Activated CD4-positive, alpha-beta memory T cell treated with anti-CD3 and anti-CD28 coated beads for 36 hours (primary cell): ENCODE measurements around the gene CPLX3. TPM values are rescaled to one million over a fixed set of nuclear protein-coding genes. Genes with fewer than 3 reads are reported as not detected.
A peak's percentile ranks its signal among the peaks of the same experiment; 100 is the strongest.

Experiments
- CTCF ChIA-PET: fragments of 350-600 bp; sonication (Branson Sonifier 250); formaldehyde crosslinking; loops from one replicate; lab custom pipeline; 2021; ENCODE audit warnings: antibody characterized with exemption, inconsistent platforms; lab: Charles Lee
- POLR2A ChIA-PET: fragments of 350-600 bp; sonication (Branson Sonifier 250); formaldehyde crosslinking; loops from one replicate; lab custom pipeline; 2021; ENCODE audit warnings: antibody characterized with exemption; lab: Charles Lee
- DNase-seq: peaks from one replicate; pipeline ENCODE4 v3.0.0-alpha.2; 2020
- H3K27ac Mint-ChIP-seq: one replicate; pipeline ENCODE4 v1.8.0; 2021; ENCODE audit warnings: mixed read lengths
- H3K27me3 Mint-ChIP-seq: one replicate; pipeline ENCODE4 v1.8.0; 2021; ENCODE audit warnings: mixed read lengths
- H3K36me3 Mint-ChIP-seq: one replicate; pipeline ENCODE4 v1.8.0; 2021; ENCODE audit warnings: mixed read lengths
- H3K4me1 Mint-ChIP-seq: one replicate; pipeline ENCODE4 v1.8.0; 2021; ENCODE audit warnings: low read depth, mixed read lengths
- H3K4me3 Mint-ChIP-seq: one replicate; pipeline ENCODE4 v1.8.0; 2021; ENCODE audit warnings: mild to moderate bottlenecking, mixed read lengths
- H3K9me3 Mint-ChIP-seq: one replicate; pipeline ENCODE4 v1.8.0; 2021; ENCODE audit warnings: mixed read lengths
- intact Hi-C: fragments of 100-400 bp; cut with micrococcal nuclease; formaldehyde crosslinking; loops from one replicate; pipeline ENCODE4 v1.15.1; 2023
- total RNA-seq, 2 experiments: library from RNA; stranded (reverse); gene quantifications; one replicate each; pipeline ENCODE4 v1.2.3, GENCODE V29; 2021

CPLX3 gene
- total RNA-seq, 2 experiments from 2014 or later: not detected

DNA sequence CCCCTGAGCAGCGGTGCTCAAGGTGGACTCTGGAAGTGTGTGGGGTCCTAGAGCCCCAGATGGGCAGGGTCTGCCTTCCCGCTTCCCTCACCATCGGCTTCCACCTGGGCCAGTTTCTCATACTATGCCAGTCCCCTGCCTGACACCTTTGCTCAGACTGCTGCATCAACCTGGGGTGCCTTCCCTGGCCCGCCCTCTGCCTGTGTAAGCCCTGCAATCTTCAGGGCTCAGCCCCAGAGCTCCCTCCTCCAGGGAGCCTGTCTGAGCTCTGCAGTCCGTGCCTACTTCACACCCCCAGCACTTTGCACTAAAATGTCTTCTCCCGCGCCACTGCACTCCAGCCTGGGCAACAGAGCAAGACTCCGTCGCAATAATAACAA is 31.5 kb upstream of the CPLX3 start:
- CTCF ChIA-PET: interaction anchor here (1.8 to 20.5 kb wide), 6 partner anchors 17 to 159 kb away, joined by 4 to 1220 read pairs (median 10); partner anchors contain the start of genes CSK and ULK3
- peak overlapping the region; percentile 21 for H3K4me3 Mint-ChIP-seq
- DNase-seq: no peak

DNA sequence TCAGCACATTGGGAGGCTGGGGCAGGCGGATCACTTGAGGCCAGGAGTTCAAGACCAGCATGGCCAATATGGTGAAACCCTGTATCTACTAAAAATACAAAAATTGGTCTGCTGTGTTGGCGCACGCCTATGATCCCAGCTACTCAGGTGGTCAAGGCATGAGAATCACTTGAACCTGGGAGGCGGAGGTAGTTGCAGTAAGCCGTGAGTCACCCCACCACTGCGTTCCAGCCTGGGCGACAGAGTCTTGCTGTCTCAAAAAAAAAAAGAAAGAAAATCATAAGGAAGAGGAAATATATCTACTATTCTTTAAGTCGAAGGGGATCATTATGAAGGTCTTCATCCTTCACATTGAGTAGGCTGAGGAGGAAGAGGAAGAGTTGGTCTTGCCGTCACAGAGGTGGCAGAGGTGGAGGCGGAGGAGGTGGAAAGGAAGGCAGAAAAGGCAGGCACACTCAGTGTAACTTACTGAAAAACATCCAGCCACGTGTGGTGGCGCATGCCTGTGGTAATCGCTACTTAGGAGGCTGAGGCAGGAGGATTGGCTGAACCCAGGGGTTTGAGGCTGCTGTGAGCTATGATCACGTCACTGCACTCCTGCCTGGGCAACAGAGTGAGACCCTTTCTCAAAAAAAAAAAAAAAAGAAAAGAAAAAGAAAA is 30.3 kb upstream of the CPLX3 start:
- peaks cover 86% of the 10 kb centered on the region for H3K4me1 Mint-ChIP-seq
- ChIA-PET CTCF (interaction anchor here (1.8 to 20.5 kb wide), 2 partner anchors 18 to 40 kb away, joined by 4 to 1220 read pairs; partner anchors contain the start of gene CSK), POLR2A (interaction anchor here (0.9 to 2.8 kb wide), 4 partner anchors 9 to 23 kb away, joined by 3 to 15 read pairs (median 6); partner anchors contain the start of gene CSK)
- DNase-seq: peak; percentile 72
- H3K27me3 Mint-ChIP-seq: no peaks in the 10 kb centered on the region
- intact Hi-C loops: loop anchor here (1.0 kb wide), 2 partner anchors 9 to 15 kb away; no protein-coding TSS in a partner anchor
- peaks cover 44% of the 10 kb centered on the region for H3K36me3 Mint-ChIP-seq
- peak overlapping the region; percentile 2 for H3K4me3 Mint-ChIP-seq
- no peaks in the 10 kb centered on the region for H3K9me3 Mint-ChIP-seq
- H3K27ac Mint-ChIP-seq: peak overlapping the region; percentile 87

More for the DNA sequence above, 31.5 kb upstream of the CPLX3 start:
- Mint-ChIP-seq H3K4me1 (peaks cover 90% of the 10 kb centered on the region), H3K27ac (peak overlapping the region; percentile 88), H3K27me3 (no peaks in the 10 kb centered on the region), H3K9me3 (no peaks in the 10 kb centered on the region), H3K36me3 (peaks cover 41% of the 10 kb centered on the region)
- POLR2A ChIA-PET: interaction anchor here (0.9 to 9.4 kb wide), 2 partner anchors 16 to 20 kb away, joined by 4 to 116 read pairs; partner anchors contain the start of gene CSK
- intact Hi-C loops: no loop called here

DNA sequence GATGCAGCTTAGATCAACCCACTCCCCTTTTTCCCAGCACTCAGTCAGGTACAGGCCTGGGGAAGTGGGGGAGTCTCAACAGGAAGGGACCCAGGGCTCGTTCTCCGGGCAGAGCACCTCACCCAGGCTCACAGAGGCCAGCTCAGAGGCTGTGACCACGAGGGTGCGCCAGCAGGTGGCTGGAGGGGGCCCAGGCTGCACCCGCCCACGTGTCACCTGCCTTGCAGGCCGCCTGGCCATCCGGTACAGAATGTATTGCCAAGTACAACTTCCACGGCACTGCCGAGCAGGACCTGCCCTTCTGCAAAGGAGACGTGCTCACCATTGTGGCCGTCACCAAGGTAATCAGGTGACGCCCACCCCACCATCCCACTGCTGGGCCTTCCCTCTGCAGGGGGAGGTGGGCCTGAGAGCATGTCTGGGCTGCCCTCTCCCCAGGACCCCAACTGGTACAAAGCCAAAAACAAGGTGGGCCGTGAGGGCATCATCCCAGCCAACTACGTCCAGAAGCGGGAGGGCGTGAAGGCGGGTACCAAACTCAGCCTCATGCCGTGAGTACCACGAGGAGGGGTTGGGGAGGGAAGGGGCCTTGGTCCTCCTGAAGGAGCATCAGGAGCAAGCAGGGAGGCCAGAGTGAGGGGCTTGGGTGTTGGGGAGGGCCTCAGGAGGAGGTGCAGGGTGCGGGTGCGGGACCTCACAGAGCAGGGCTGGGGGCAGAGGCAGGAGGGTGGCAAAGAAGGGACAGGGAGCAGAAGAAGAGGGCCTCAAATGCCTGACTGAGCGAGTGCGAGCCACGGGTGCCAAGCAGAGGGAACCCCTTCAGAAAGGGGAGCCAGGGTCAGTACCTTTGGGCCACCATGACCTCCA is 27.8 kb upstream of the CPLX3 start:
- Mint-ChIP-seq H3K27ac (peak overlapping the region; percentile 91), H3K27me3 (no peaks in the 10 kb centered on the region), H3K4me3 (no peak overlapping the region), H3K9me3 (no peaks in the 10 kb centered on the region), H3K36me3 (peaks cover 51% of the 10 kb centered on the region), H3K4me1 (peaks cover 60% of the 10 kb centered on the region)
- ChIA-PET CTCF (interaction anchor here (0.9 to 20.5 kb wide), 18 partner anchors 8 to 174 kb away, joined by 3 to 1220 read pairs (median 4); partner anchors contain the start of genes CPLX3, CSK, FAM219B and LMAN1L), POLR2A (interaction anchor here (0.6 to 2.8 kb wide), 7 partner anchors 11 to 27 kb away, joined by 3 to 12 read pairs (median 4); no protein-coding TSS in a partner anchor)
- intact Hi-C loops: no loop called here
- no peak for DNase-seq

DNA sequence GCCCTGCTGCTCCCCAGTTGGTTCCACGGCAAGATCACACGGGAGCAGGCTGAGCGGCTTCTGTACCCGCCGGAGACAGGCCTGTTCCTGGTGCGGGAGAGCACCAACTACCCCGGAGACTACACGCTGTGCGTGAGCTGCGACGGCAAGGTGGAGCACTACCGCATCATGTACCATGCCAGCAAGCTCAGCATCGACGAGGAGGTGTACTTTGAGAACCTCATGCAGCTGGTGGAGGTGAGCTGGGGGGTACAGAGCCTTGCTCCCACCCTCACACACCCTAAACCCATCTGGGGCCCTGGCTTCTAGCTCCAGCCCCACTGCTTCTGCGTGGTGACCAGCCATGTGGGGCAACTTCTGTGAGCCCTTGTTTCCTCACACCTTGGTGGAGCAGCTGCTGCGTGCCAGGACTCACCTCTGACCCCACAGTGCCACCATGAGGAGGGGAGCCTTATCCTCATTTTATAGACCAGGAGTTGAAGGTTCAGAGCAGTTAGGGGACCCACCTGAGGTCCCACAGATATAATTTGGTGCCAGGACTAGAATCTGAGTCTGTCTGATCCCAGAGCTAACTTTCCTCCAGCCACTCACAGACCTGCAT is 27.1 kb upstream of the CPLX3 start:
- no peak overlapping the region for H3K4me3 Mint-ChIP-seq
- H3K27me3 Mint-ChIP-seq: no peaks in the 10 kb centered on the region
- H3K36me3 Mint-ChIP-seq: peaks cover 57% of the 10 kb centered on the region
- no peaks in the 10 kb centered on the region for H3K9me3 Mint-ChIP-seq
- intact Hi-C loops: no loop called here
- ChIA-PET POLR2A (interaction anchor here (0.6 to 2.8 kb wide), 7 partner anchors 12 to 28 kb away, joined by 3 to 12 read pairs (median 4); no protein-coding TSS in a partner anchor), CTCF (interaction anchor here (0.6 to 20.5 kb wide), 26 partner anchors 8 to 182 kb away, joined by 3 to 1220 read pairs (median 4); partner anchors contain the start of genes CPLX3, CSK, FAM219B and LMAN1L)
- peaks cover 56% of the 10 kb centered on the region for H3K4me1 Mint-ChIP-seq
- H3K27ac Mint-ChIP-seq: peak overlapping the region; percentile 91
- DNase-seq: peak; percentile 51

DNA sequence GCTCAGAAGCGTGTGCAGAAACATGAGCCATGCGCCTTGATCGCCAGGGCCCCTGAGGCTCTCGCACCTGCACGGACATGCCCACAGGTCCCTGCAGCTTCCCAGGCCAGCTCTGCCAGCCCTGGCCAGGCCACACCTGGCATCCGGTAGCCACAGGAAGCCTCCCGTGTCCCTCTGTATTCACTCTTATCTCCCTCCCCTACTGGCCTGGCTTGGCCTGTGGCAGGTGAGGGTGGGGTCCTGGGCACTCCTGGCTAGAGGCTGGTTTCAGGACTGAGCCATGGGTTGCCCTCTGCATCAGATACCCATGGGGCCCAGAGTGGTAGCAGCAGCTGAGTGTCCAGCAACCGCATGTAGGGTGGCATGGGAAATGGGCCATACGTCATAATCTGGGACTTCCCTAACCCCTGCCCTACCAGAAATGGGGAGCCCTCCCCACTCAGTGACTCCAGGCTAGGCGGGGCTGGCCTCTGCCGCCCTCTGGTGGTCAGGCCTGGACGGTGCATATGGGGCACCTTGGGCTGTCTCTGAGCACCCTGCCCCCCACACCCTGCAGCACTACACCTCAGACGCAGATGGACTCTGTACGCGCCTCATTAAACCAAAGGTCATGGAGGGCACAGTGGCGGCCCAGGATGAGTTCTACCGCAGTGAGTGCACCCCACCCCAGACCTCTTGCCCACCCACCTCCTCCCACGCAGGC is 26.4 kb upstream of the CPLX3 start:
- Mint-ChIP-seq H3K4me1 (peaks cover 49% of the 10 kb centered on the region), H3K36me3 (peaks cover 56% of the 10 kb centered on the region), H3K27ac (peak overlapping the region; percentile 91), H3K4me3 (no peak overlapping the region), H3K9me3 (no peaks in the 10 kb centered on the region), H3K27me3 (no peaks in the 10 kb centered on the region)
- POLR2A ChIA-PET: interaction anchor here (0.7 to 2.8 kb wide), 5 partner anchors 12 to 29 kb away, joined by 3 to 12 read pairs (median 6); no protein-coding TSS in a partner anchor
- DNase-seq: peak; percentile 93
- intact Hi-C loops: loop anchor here (1.0 kb wide), 4 partner anchors 11 to 165 kb away; no protein-coding TSS in a partner anchor
- CTCF ChIA-PET: interaction anchor here (0.6 to 20.5 kb wide), 26 partner anchors 8 to 183 kb away, joined by 3 to 1220 read pairs (median 4); partner anchors contain the start of genes CPLX3, CSK, FAM219B and LMAN1L

DNA sequence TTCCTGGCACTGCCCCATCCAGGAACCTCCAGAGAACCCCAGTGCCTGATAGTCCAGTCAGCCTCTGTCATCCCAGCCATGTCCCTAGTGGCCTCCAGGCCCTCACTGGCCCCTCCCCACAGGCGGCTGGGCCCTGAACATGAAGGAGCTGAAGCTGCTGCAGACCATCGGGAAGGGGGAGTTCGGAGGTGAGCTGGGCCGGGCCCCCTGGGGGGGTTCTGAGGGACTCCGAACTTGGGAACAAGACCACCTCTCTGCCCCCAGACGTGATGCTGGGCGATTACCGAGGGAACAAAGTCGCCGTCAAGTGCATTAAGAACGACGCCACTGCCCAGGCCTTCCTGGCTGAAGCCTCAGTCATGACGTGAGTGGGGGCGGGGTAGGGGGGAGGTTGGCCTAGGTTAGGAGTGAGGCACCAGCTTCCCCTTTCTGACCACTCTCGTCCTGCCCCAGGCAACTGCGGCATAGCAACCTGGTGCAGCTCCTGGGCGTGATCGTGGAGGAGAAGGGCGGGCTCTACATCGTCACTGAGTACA is 25.8 kb upstream of the CPLX3 start:
- CTCF ChIA-PET: interaction anchor here (1.2 to 20.5 kb wide), 5 partner anchors 23 to 170 kb away, joined by 4 to 1220 read pairs (median 11); partner anchors contain the start of gene CSK
- H3K27ac Mint-ChIP-seq: peak overlapping the region; percentile 91
- no peaks in the 10 kb centered on the region for H3K9me3 Mint-ChIP-seq
- H3K36me3 Mint-ChIP-seq: peaks cover 56% of the 10 kb centered on the region
- no peak overlapping the region for H3K4me3 Mint-ChIP-seq
- DNase-seq: no peak
- H3K27me3 Mint-ChIP-seq: no peaks in the 10 kb centered on the region
- peaks cover 44% of the 10 kb centered on the region for H3K4me1 Mint-ChIP-seq
- intact Hi-C loops: loop anchor here (1.0 kb wide), 4 partner anchors 11 to 165 kb away; no protein-coding TSS in a partner anchor
- POLR2A ChIA-PET: interaction anchor here (1.7 to 2.8 kb wide), 3 partner anchors 13 to 29 kb away, joined by 6 to 12 read pairs (median 9); no protein-coding TSS in a partner anchor

DNA sequence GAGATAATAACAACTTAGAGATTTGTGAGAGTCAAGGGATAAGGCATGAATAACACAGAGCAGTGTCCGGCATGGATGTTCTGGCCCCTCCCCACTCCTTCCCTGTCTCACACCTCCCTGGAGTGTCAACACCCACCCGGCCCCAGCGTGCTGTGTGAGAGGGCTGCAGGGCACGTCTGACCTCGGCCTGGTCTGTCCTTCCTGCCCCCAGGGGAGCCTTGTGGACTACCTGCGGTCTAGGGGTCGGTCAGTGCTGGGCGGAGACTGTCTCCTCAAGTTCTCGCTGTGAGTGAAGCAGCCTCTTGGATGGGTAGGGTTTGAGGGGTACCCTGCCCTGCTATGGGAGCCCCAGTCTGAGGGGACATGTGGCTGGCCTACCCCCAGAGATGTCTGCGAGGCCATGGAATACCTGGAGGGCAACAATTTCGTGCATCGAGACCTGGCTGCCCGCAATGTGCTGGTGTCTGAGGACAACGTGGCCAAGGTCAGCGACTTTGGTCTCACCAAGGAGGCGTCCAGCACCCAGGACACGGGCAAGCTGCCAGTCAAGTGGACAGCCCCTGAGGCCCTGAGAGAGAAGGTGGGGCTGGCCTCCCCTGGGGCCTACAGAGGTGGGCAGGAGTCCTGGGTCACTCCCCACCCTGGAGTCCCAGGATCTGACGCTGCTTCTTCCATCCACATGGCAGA is 25.0 kb upstream of the CPLX3 start:
- intact Hi-C loops: no loop called here
- Mint-ChIP-seq H3K27ac (peak overlapping the region; percentile 42), H3K27me3 (no peaks in the 10 kb centered on the region), H3K4me3 (no peak overlapping the region), H3K36me3 (peaks cover 54% of the 10 kb centered on the region), H3K9me3 (no peaks in the 10 kb centered on the region), H3K4me1 (peaks cover 37% of the 10 kb centered on the region)
- no peak for DNase-seq
- ChIA-PET POLR2A (interaction anchor here (2.8 kb wide), 1 partner anchor 30 kb away, joined by 12 read pairs; no protein-coding TSS in a partner anchor), CTCF (interaction anchor here (20.5 kb wide), 1 partner anchor 24 kb away, joined by 1220 read pairs; the partner anchor contains the start of gene CSK)

DNA sequence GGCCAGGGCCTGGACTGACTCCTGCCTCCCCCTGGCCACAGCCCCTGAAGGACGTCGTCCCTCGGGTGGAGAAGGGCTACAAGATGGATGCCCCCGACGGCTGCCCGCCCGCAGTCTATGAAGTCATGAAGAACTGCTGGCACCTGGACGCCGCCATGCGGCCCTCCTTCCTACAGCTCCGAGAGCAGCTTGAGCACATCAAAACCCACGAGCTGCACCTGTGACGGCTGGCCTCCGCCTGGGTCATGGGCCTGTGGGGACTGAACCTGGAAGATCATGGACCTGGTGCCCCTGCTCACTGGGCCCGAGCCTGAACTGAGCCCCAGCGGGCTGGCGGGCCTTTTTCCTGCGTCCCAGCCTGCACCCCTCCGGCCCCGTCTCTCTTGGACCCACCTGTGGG is 24.1 kb upstream of the CPLX3 start:
- ChIA-PET POLR2A (no interaction called here), CTCF (interaction anchor here (20.5 kb wide), 1 partner anchor 25 kb away, joined by 1220 read pairs; the partner anchor contains the start of gene CSK)
- Mint-ChIP-seq H3K4me1 (peaks cover 35% of the 10 kb centered on the region), H3K27ac (no peak overlapping the region), H3K27me3 (no peaks in the 10 kb centered on the region), H3K36me3 (peaks cover 54% of the 10 kb centered on the region), H3K4me3 (no peak overlapping the region), H3K9me3 (no peaks in the 10 kb centered on the region)
- intact Hi-C loops: no loop called here
- no peak for DNase-seq

DNA sequence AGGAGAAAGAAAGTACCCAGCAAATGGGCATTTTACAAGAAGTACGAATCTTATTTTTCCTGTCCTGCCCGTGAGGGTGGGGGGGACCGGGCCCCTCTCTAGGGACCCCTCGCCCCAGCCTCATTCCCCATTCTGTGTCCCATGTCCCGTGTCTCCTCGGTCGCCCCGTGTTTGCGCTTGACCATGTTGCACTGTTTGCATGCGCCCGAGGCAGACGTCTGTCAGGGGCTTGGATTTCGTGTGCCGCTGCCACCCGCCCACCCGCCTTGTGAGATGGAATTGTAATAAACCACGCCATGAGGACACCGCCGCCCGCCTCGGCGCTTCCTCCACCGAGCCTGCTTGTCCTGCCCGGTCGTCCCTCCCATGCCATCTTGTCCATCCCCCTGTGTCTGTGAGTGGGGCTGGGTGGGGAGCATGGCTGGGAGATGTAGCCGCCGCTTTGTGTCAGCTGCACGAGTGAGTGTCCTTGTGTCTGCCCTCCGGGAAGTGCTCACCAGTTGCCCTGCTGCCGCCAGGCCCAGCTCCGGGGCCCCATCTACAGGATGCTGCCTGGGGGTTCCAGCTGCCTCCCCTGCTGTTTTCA is 23.5 kb upstream of the CPLX3 start:
- intact Hi-C loops: no loop called here
- no peak overlapping the region for H3K27ac Mint-ChIP-seq
- no peak overlapping the region for H3K4me3 Mint-ChIP-seq
- no peaks in the 10 kb centered on the region for H3K27me3 Mint-ChIP-seq
- peaks cover 32% of the 10 kb centered on the region for H3K4me1 Mint-ChIP-seq
- no peaks in the 10 kb centered on the region for H3K9me3 Mint-ChIP-seq
- peaks cover 53% of the 10 kb centered on the region for H3K36me3 Mint-ChIP-seq
- ChIA-PET POLR2A (no interaction called here), CTCF (interaction anchor here (20.5 kb wide), 1 partner anchor 25 kb away, joined by 1220 read pairs; the partner anchor contains the start of gene CSK)
- DNase-seq: no peak
